ENCODE results near the gene LANCL2.
A peak's percentile ranks its signal among the peaks of the same experiment; 100 is the strongest.
"Not testable (repeated sequence)": the region's sequence is repeated elsewhere in the genome, so short reads cannot be mapped to it uniquely, and the experiment has no call there.

LANCL2 gene

GRCh38 chr7:55362927-55363326, 2.2 kb upstream of the LANCL2 start:
- no peak for DNase-seq (ENCODE audit: low read depth in 2 of 2)

GRCh38 chr7:55363386-55364170, 1.6 kb upstream of the LANCL2 start:
- no peak for DNase-seq (ENCODE audit: low read depth in 2 of 2)

GRCh38 chr7:55365675-55366460, 731 bp downstream of the LANCL2 start:
- peak; percentile 89 to 91 for DNase-seq (ENCODE audit: low read depth in 2 of 2)

GRCh38 chr7:55366461-55367070, 1.4 kb downstream of the LANCL2 start:
- no peak for DNase-seq (ENCODE audit: low read depth in 2 of 2)

GRCh38 chr7:55367283-55367840, 2.2 kb downstream of the LANCL2 start:
- no peak for DNase-seq (ENCODE audit: low read depth in 2 of 2)

GRCh38 chr7:55369427-55370400, 4.6 kb downstream of the LANCL2 start:
- DNase-seq (ENCODE audit: low read depth in 2 of 2): no peak

- no peak for DNase-seq (ENCODE audit: low read depth in 2 of 2)
These were observed 9.1 kb downstream of the LANCL2 start for GRCh38 chr7:55374213-55374612.

- no peak for DNase-seq (ENCODE audit: low read depth in 2 of 2)
These were observed 10.1 kb downstream of the LANCL2 start for GRCh38 chr7:55375237-55375636.

- no peak for DNase-seq (ENCODE audit: low read depth in 2 of 2)
These were observed 12.2 kb downstream of the LANCL2 start for GRCh38 chr7:55377162-55377817.

- DNase-seq (ENCODE audit: low read depth in 2 of 2): no peak
These were observed 14.1 kb downstream of the LANCL2 start for GRCh38 chr7:55379285-55379684.

- no peak for DNase-seq (ENCODE audit: low read depth in 2 of 2)
These were observed 16.1 kb downstream of the LANCL2 start for GRCh38 chr7:55381189-55381588.

- no peak for DNase-seq (ENCODE audit: low read depth in 2 of 2)
These were observed 16.6 kb downstream of the LANCL2 start for GRCh38 chr7:55381696-55382095.

GRCh38 chr7:55382251-55382650, 17.1 kb downstream of the LANCL2 start:
- no peak for DNase-seq (ENCODE audit: low read depth in 2 of 2)

GRCh38 chr7:55386541-55386940, 21.4 kb downstream of the LANCL2 start:
- DNase-seq (ENCODE audit: low read depth in 2 of 2): no peak

- DNase-seq (ENCODE audit: low read depth in 2 of 2): no peak
These were observed 22.2 kb downstream of the LANCL2 start for GRCh38 chr7:55387062-55387965.

GRCh38 chr7:55396233-55396785, 31.2 kb downstream of the LANCL2 start:
- no peak for DNase-seq (ENCODE audit: low read depth in 2 of 2)

- no peak for DNase-seq (ENCODE audit: low read depth in 2 of 2)
These were observed 32.5 kb downstream of the LANCL2 start for GRCh38 chr7:55397617-55398016.

- no peak for DNase-seq (ENCODE audit: low read depth in 2 of 2)
These were observed 35.1 kb downstream of the LANCL2 start for GRCh38 chr7:55400191-55400590.

GRCh38 chr7:55402506-55402905, 37.4 kb downstream of the LANCL2 start:
- not testable (repeated sequence) for DNase-seq (ENCODE audit: low read depth in 2 of 2)

Data from stimulated activated CD8-positive, alpha-beta memory T cell treated with anti-CD3 and anti-CD28 coated beads, Interleukin-2, amount 100 ng/mL, for 1 hour (primary cell).